ENCODE measurements around the gene ZNF628. TPM values are rescaled to one million over a fixed set of nuclear protein-coding genes. Genes with fewer than 3 reads are reported as not detected.
A peak's percentile ranks its signal among the peaks of the same experiment; 100 is the strongest.

ZNF628 gene
- total and polyA plus RNA-seq, 5 donors from 2014 or later = 0.05 to 23.9 (median 0.09) TPM

GRCh38 chr19:55437410-55437809, 39.0 kb upstream of the ZNF628 start:
- peaks cover 0 to 19% (median 5%) of the 10 kb centered on the region in 4 donors for H3K4me1 Mint-ChIP-seq
- H3K4me3 Mint-ChIP-seq = no peak overlapping the region
- DNase-seq (no peak), ATAC-seq (ENCODE audit: low read depth in 2 of 2) (no peak)
- H3K27me3 ChIP-seq (ENCODE audit: control insufficient read depth, insufficient read depth, low read length) = peaks cover 19% of the 10 kb centered on the region
- H3K4me1 ChIP-seq (ENCODE audit: control insufficient read depth, insufficient read depth, low read length, poor library complexity, severe bottlenecking) = peaks cover 19% of the 10 kb centered on the region
- H3K36me3 ChIP-seq (ENCODE audit: control insufficient read depth, insufficient read depth, low read length) = no peaks in the 10 kb centered on the region
- no peaks in the 10 kb centered on the region for H3K9me3 ChIP-seq (ENCODE audit: control insufficient read depth in 2 of 2, low read length in 2 of 2)
- H3K36me3 Mint-ChIP-seq = no peaks in the 10 kb centered on the region
- peaks cover 0 to 9% (median 0%) of the 10 kb centered on the region in 7 donors for H3K9me3 Mint-ChIP-seq
- H3K27ac Mint-ChIP-seq = no peak overlapping the region
- no peak overlapping the region for H3K4me3 ChIP-seq (ENCODE audit: low read depth, low read length)
- peaks cover 44% of the 10 kb centered on the region for H3K27me3 Mint-ChIP-seq
- no peak overlapping the region for H3K27ac ChIP-seq (ENCODE audit: insufficient read depth, low read length, poor library complexity, severe bottlenecking)

GRCh38 chr19:55439052-55439451, 37.4 kb upstream of the ZNF628 start:
- Histone ChIP-seq H3K4me1 (ENCODE audit: control insufficient read depth, insufficient read depth, low read length, poor library complexity, severe bottlenecking) (peaks cover 21% of the 10 kb centered on the region), H3K36me3 (ENCODE audit: control insufficient read depth, insufficient read depth, low read length) (no peaks in the 10 kb centered on the region), H3K27me3 (ENCODE audit: control insufficient read depth, insufficient read depth, low read length) (peaks cover 23% of the 10 kb centered on the region), H3K27ac (ENCODE audit: insufficient read depth, low read length, poor library complexity, severe bottlenecking) (no peak overlapping the region), H3K4me3 (ENCODE audit: low read depth, low read length) (no peak overlapping the region), H3K9me3 (ENCODE audit: control insufficient read depth in 2 of 2, low read length in 2 of 2) (no peaks in the 10 kb centered on the region)
- DNase-seq = no peak
- H3K27ac Mint-ChIP-seq = no peak overlapping the region
- peaks cover 0 to 25% (median 5%) of the 10 kb centered on the region in 4 donors for H3K4me1 Mint-ChIP-seq
- H3K4me3 Mint-ChIP-seq = no peak overlapping the region
- ATAC-seq (ENCODE audit: low read depth in 2 of 2) = no peak
- peaks cover 0 to 9% (median 0%) of the 10 kb centered on the region in 7 donors for H3K9me3 Mint-ChIP-seq
- peaks cover 54% of the 10 kb centered on the region for H3K27me3 Mint-ChIP-seq
- H3K36me3 Mint-ChIP-seq = no peaks in the 10 kb centered on the region

GRCh38 chr19:55440411-55441105, 35.9 kb upstream of the ZNF628 start:
- Histone ChIP-seq H3K36me3 (ENCODE audit: control insufficient read depth, insufficient read depth, low read length) (no peaks in the 10 kb centered on the region), H3K27ac (ENCODE audit: insufficient read depth, low read length, poor library complexity, severe bottlenecking) (no peak overlapping the region), H3K4me1 (ENCODE audit: control insufficient read depth, insufficient read depth, low read length, poor library complexity, severe bottlenecking) (peaks cover 21% of the 10 kb centered on the region), H3K4me3 (ENCODE audit: low read depth, low read length) (no peak overlapping the region), H3K9me3 (ENCODE audit: control insufficient read depth in 2 of 2, low read length in 2 of 2) (no peaks in the 10 kb centered on the region), H3K27me3 (ENCODE audit: control insufficient read depth, insufficient read depth, low read length) (peaks cover 28% of the 10 kb centered on the region)
- no peak for ATAC-seq (ENCODE audit: low read depth in 2 of 2)
- DNase-seq = no peak
- H3K36me3 Mint-ChIP-seq = no peaks in the 10 kb centered on the region
- H3K4me3 Mint-ChIP-seq = peak overlapping the region in 2 of 4 donors; percentile 1 to 30
- H3K9me3 Mint-ChIP-seq = peaks cover 0 to 9% (median 0%) of the 10 kb centered on the region in 7 donors
- H3K27ac Mint-ChIP-seq = no peak overlapping the region
- peaks cover 0 to 25% (median 8%) of the 10 kb centered on the region in 4 donors for H3K4me1 Mint-ChIP-seq
- peaks cover 66% of the 10 kb centered on the region for H3K27me3 Mint-ChIP-seq

- Histone ChIP-seq H3K4me1 (ENCODE audit: control insufficient read depth, insufficient read depth, low read length, poor library complexity, severe bottlenecking) (peaks cover 21% of the 10 kb centered on the region), H3K9me3 (ENCODE audit: control insufficient read depth in 2 of 2, low read length in 2 of 2) (no peaks in the 10 kb centered on the region), H3K4me3 (ENCODE audit: low read depth, low read length) (no peak overlapping the region), H3K36me3 (ENCODE audit: control insufficient read depth, insufficient read depth, low read length) (no peaks in the 10 kb centered on the region), H3K27ac (ENCODE audit: insufficient read depth, low read length, poor library complexity, severe bottlenecking) (no peak overlapping the region), H3K27me3 (ENCODE audit: control insufficient read depth, insufficient read depth, low read length) (peaks cover 28% of the 10 kb centered on the region)
- peak overlapping the region in 3 of 4 donors; percentile 1 to 73 (median 30) for H3K4me3 Mint-ChIP-seq
- H3K9me3 Mint-ChIP-seq = peaks cover 0 to 9% (median 0%) of the 10 kb centered on the region in 7 donors
- ATAC-seq (ENCODE audit: low read depth in 2 of 2) = no peak
- DNase-seq = no peak
- H3K4me1 Mint-ChIP-seq = peaks cover 0 to 25% (median 8%) of the 10 kb centered on the region in 4 donors
- H3K27ac Mint-ChIP-seq = peak overlapping the region in 1 of 3 donors; percentile 32
- H3K27me3 Mint-ChIP-seq = peaks cover 73% of the 10 kb centered on the region
- H3K36me3 Mint-ChIP-seq = no peaks in the 10 kb centered on the region
Measured at GRCh38 chr19:55441319-55441691, 35.1 kb upstream of the ZNF628 start.

- H3K27me3 Mint-ChIP-seq = peaks cover 71% of the 10 kb centered on the region
- H3K4me1 Mint-ChIP-seq = peaks cover 0 to 25% (median 8%) of the 10 kb centered on the region in 4 donors
- H3K9me3 ChIP-seq (ENCODE audit: control insufficient read depth in 2 of 2, low read length in 2 of 2) = no peaks in the 10 kb centered on the region
- peak overlapping the region in 1 of 3 donors; percentile 32 for H3K27ac Mint-ChIP-seq
- H3K36me3 ChIP-seq (ENCODE audit: control insufficient read depth, insufficient read depth, low read length) = no peaks in the 10 kb centered on the region
- peaks cover 27% of the 10 kb centered on the region for H3K27me3 ChIP-seq (ENCODE audit: control insufficient read depth, insufficient read depth, low read length)
- ATAC-seq (ENCODE audit: low read depth in 2 of 2) = no peak
- H3K36me3 Mint-ChIP-seq = no peaks in the 10 kb centered on the region
- peaks cover 0 to 7% (median 0%) of the 10 kb centered on the region in 7 donors for H3K9me3 Mint-ChIP-seq
- no peak overlapping the region for H3K27ac ChIP-seq (ENCODE audit: insufficient read depth, low read length, poor library complexity, severe bottlenecking)
- H3K4me3 Mint-ChIP-seq = peak overlapping the region in 2 of 4 donors; percentile 30 to 73
- no peak overlapping the region for H3K4me3 ChIP-seq (ENCODE audit: low read depth, low read length)
- DNase-seq = no peak
- H3K4me1 ChIP-seq (ENCODE audit: control insufficient read depth, insufficient read depth, low read length, poor library complexity, severe bottlenecking) = peaks cover 21% of the 10 kb centered on the region
Measured at GRCh38 chr19:55441692-55442321, 34.6 kb upstream of the ZNF628 start.

GRCh38 chr19:55442372-55442961, 34.0 kb upstream of the ZNF628 start:
- Mint-ChIP-seq H3K27ac (no peak overlapping the region), H3K4me3 (no peak overlapping the region), H3K4me1 (peaks cover 0 to 25% (median 8%) of the 10 kb centered on the region in 4 donors), H3K36me3 (no peaks in the 10 kb centered on the region), H3K27me3 (peaks cover 65% of the 10 kb centered on the region), H3K9me3 (peaks cover 0 to 7% (median 0%) of the 10 kb centered on the region in 7 donors)
- Histone ChIP-seq H3K36me3 (ENCODE audit: control insufficient read depth, insufficient read depth, low read length) (no peaks in the 10 kb centered on the region), H3K27ac (ENCODE audit: insufficient read depth, low read length, poor library complexity, severe bottlenecking) (no peak overlapping the region), H3K4me3 (ENCODE audit: low read depth, low read length) (no peak overlapping the region), H3K4me1 (ENCODE audit: control insufficient read depth, insufficient read depth, low read length, poor library complexity, severe bottlenecking) (peaks cover 21% of the 10 kb centered on the region), H3K9me3 (ENCODE audit: control insufficient read depth in 2 of 2, low read length in 2 of 2) (no peaks in the 10 kb centered on the region), H3K27me3 (ENCODE audit: control insufficient read depth, insufficient read depth, low read length) (peaks cover 27% of the 10 kb centered on the region)
- ATAC-seq (ENCODE audit: low read depth in 2 of 2) (no peak), DNase-seq (no peak)

- ATAC-seq (ENCODE audit: low read depth in 2 of 2) (no peak), DNase-seq (no peak)
- peaks cover 0 to 25% (median 8%) of the 10 kb centered on the region in 4 donors for H3K4me1 Mint-ChIP-seq
- H3K27me3 Mint-ChIP-seq = peaks cover 65% of the 10 kb centered on the region
- Histone ChIP-seq H3K4me1 (ENCODE audit: control insufficient read depth, insufficient read depth, low read length, poor library complexity, severe bottlenecking) (peaks cover 21% of the 10 kb centered on the region), H3K36me3 (ENCODE audit: control insufficient read depth, insufficient read depth, low read length) (no peaks in the 10 kb centered on the region), H3K4me3 (ENCODE audit: low read depth, low read length) (no peak within 1 kb of the TSS), H3K27me3 (ENCODE audit: control insufficient read depth, insufficient read depth, low read length) (peaks cover 27% of the 10 kb centered on the region), H3K9me3 (ENCODE audit: control insufficient read depth in 2 of 2, low read length in 2 of 2) (no peaks in the 10 kb centered on the region), H3K27ac (ENCODE audit: insufficient read depth, low read length, poor library complexity, severe bottlenecking) (no peak within 1 kb of the TSS)
- peaks cover 0 to 6% (median 0%) of the 10 kb centered on the region in 7 donors for H3K9me3 Mint-ChIP-seq
- no peak within 1 kb of the TSS for H3K4me3 Mint-ChIP-seq
- H3K27ac Mint-ChIP-seq = peak within 1 kb of the TSS in 1 of 3 donors; percentile 52
- H3K36me3 Mint-ChIP-seq = no peaks in the 10 kb centered on the region
Measured at GRCh38 chr19:55443045-55443823, 33.2 kb upstream of the ZNF628 start, which contains the start of gene SHISA7. TSS of gene SHISA7 (minus strand) at chr19:55443300. CDS start at chr19:55442863, 437 bp downstream.

Data from CD4-positive, CD25-positive, alpha-beta regulatory T cell (primary cell).